Measurements from ENCODE around the gene FTO.

DNA sequence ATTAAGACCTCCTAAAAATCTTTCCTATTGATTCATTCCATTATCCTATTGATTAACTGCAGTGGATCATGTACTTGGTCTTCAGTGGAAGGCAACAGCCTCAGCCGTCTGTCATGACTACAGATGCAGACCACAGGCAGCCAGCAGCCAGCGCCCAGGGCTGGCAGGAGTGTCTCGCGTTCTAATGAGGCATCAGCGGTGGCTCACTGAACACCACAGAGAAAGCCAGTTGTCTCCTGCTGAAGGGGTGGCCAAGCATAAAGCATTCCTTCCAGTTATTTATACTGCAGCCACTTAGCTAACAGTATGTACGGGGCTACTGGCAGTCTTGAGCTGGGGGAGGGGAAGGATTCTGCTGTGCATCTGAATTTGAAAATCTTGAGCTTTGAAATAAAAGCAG, 368.3 kb downstream of the FTO start:
- TF ChIP-seq, protein P1, sequence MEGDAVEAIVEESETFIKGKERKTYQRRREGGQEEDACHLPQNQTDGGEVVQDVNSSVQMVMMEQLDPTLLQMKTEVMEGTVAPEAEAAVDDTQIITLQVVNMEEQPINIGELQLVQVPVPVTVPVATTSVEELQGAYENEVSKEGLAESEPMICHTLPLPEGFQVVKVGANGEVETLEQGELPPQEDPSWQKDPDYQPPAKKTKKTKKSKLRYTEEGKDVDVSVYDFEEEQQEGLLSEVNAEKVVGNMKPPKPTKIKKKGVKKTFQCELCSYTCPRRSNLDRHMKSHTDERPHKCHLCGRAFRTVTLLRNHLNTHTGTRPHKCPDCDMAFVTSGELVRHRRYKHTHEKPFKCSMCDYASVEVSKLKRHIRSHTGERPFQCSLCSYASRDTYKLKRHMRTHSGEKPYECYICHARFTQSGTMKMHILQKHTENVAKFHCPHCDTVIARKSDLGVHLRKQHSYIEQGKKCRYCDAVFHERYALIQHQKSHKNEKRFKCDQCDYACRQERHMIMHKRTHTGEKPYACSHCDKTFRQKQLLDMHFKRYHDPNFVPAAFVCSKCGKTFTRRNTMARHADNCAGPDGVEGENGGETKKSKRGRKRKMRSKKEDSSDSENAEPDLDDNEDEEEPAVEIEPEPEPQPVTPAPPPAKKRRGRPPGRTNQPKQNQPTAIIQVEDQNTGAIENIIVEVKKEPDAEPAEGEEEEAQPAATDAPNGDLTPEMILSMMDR (IDR thresholded peaks at IDR 0.05) = no peak
- TF ChIP-seq POLR2A (IDR thresholded peaks at IDR 0.05) (no peak), POLR2AphosphoS5 (IDR thresholded peaks at IDR 0.05; ENCODE audit: insufficient read depth in 1 of 2, low read depth in 1 of 2) (no peak)
